BLaER1 treated with 17β-estradiol and CSF1 and Interleukin-3, amounts not matched to agents 10 nM and 100 nM (cell line): ENCODE results near the gene GDF2.

Source experiments
- H3K27ac ChIP-seq, 11 experiments: shearing (Covaris generic); formaldehyde crosslinking; 2 replicates each; pipeline ENCODE4 v1.8.1; 2022
- H3K27me3 ChIP-seq, 11 experiments: shearing (Covaris generic); formaldehyde crosslinking; 2 replicates each; pipeline ENCODE4 v1.8.1; 2022
- H3K36me3 ChIP-seq, 11 experiments: shearing (Covaris generic); formaldehyde crosslinking; 2 replicates each; pipeline ENCODE4 v1.8.1; 2022
- H3K4me1 ChIP-seq, 10 experiments: shearing (Covaris generic); formaldehyde crosslinking; 2 replicates each; pipeline ENCODE4 v1.8.1; 2022
- H3K4me2 ChIP-seq, 11 experiments: shearing (Covaris generic); formaldehyde crosslinking; 2 replicates each; pipeline ENCODE4 v1.8.1; 2022
- H3K4me3 ChIP-seq, 10 experiments: shearing (Covaris generic); formaldehyde crosslinking; 2 replicates each; pipeline ENCODE4 v1.8.1; 2022
- H3K9ac ChIP-seq, 11 experiments: shearing (Covaris generic); formaldehyde crosslinking; 2 replicates each; pipeline ENCODE4 v1.8.1; 2022
- H3K9me3 ChIP-seq, 11 experiments: shearing (Covaris generic); formaldehyde crosslinking; replicated peaks in 1 of 11; 2 replicates each; pipeline ENCODE4 v1.8.1; 2022
- H4K20me1 ChIP-seq, 11 experiments: shearing (Covaris generic); formaldehyde crosslinking; 2 replicates each; pipeline ENCODE4 v1.8.1; 2022
- Cebpa-rat ChIP-seq, 11 experiments: shearing (Covaris generic); IDR thresholded peaks; 2 replicates each; pipeline ENCODE4 v1.8.1; 2022

GDF2 gene

GRCh38 chr10:47287805-47288204 is 34.4 kb upstream of the GDF2 start:
- Histone ChIP-seq H3K9me3 (no peaks in the 10 kb centered on the region), H3K36me3 (no peaks in the 10 kb centered on the region), H3K27ac (no peak overlapping the region), H3K4me1 (peaks cover 9 to 24% (median 20%) of the 10 kb centered on the region in 10 experiments), H3K4me3 (no peak overlapping the region), H3K4me2 (no peak overlapping the region), H4K20me1 (no peaks in the 10 kb centered on the region), H3K9ac (no peak overlapping the region), H3K27me3 (peaks cover 0 to 7% (median 0%) of the 10 kb centered on the region in 11 experiments; a peak in 1 of 22 replicates)
- TF ChIP-seq Cebpa-rat (IDR thresholded peaks at IDR 0.05): no peak

- TF ChIP-seq Cebpa-rat (IDR thresholded peaks at IDR 0.05): no peak
- H3K36me3 ChIP-seq: no peaks in the 10 kb centered on the region
- H3K27ac ChIP-seq: no peak overlapping the region
- H3K27me3 ChIP-seq: peaks cover 0 to 2% (median 0%) of the 10 kb centered on the region in 11 experiments; a peak in 1 of 22 replicates
- no peak overlapping the region for H3K9ac ChIP-seq
- no peaks in the 10 kb centered on the region for H4K20me1 ChIP-seq
- H3K4me2 ChIP-seq: no peak overlapping the region
- no peak overlapping the region for H3K4me3 ChIP-seq
- peaks cover 9 to 24% (median 20%) of the 10 kb centered on the region in 10 experiments for H3K4me1 ChIP-seq
- H3K9me3 ChIP-seq: no peaks in the 10 kb centered on the region
These were observed 34.0 kb upstream of the GDF2 start for GRCh38 chr10:47288236-47288635.

- H3K36me3 ChIP-seq: no peaks in the 10 kb centered on the region
- H3K9ac ChIP-seq: no peak overlapping the region
- H3K4me3 ChIP-seq: no peak overlapping the region
- H3K27me3 ChIP-seq: no peaks in the 10 kb centered on the region; a peak in 1 of 22 replicates
- H3K27ac ChIP-seq: no peak overlapping the region
- peaks cover 9 to 24% (median 20%) of the 10 kb centered on the region in 10 experiments for H3K4me1 ChIP-seq
- no peak for TF ChIP-seq Cebpa-rat (IDR thresholded peaks at IDR 0.05)
- no peaks in the 10 kb centered on the region for H3K9me3 ChIP-seq
- H3K4me2 ChIP-seq: no peak overlapping the region
- H4K20me1 ChIP-seq: no peaks in the 10 kb centered on the region
These were observed 33.2 kb upstream of the GDF2 start for GRCh38 chr10:47288916-47289495.

- Histone ChIP-seq H3K36me3 (no peaks in the 10 kb centered on the region), H4K20me1 (no peaks in the 10 kb centered on the region), H3K4me2 (no peak overlapping the region), H3K27me3 (peaks cover 0 to 1% (median 0%) of the 10 kb centered on the region in 11 experiments; a peak in 2 of 22 replicates), H3K4me3 (no peak overlapping the region), H3K27ac (no peak overlapping the region), H3K9me3 (no peaks in the 10 kb centered on the region), H3K4me1 (peaks cover 9 to 24% (median 20%) of the 10 kb centered on the region in 10 experiments), H3K9ac (no peak overlapping the region)
- no peak for TF ChIP-seq Cebpa-rat (IDR thresholded peaks at IDR 0.05)
These were observed 32.3 kb upstream of the GDF2 start for GRCh38 chr10:47289921-47290320.

- Histone ChIP-seq H3K9me3 (no peaks in the 10 kb centered on the region), H3K4me2 (no peak overlapping the region), H3K27me3 (peaks cover 0 to 5% (median 0%) of the 10 kb centered on the region in 11 experiments; a peak in 2 of 22 replicates), H3K27ac (no peak overlapping the region), H3K4me3 (no peak overlapping the region), H3K36me3 (no peaks in the 10 kb centered on the region), H4K20me1 (no peaks in the 10 kb centered on the region), H3K9ac (no peak overlapping the region), H3K4me1 (peaks cover 9 to 21% (median 18%) of the 10 kb centered on the region in 10 experiments)
- TF ChIP-seq Cebpa-rat (IDR thresholded peaks at IDR 0.05): no peak
These were observed 31.9 kb upstream of the GDF2 start for GRCh38 chr10:47290338-47290737.

- no peaks in the 10 kb centered on the region for H3K36me3 ChIP-seq
- TF ChIP-seq Cebpa-rat (IDR thresholded peaks at IDR 0.05): no peak
- H3K4me3 ChIP-seq: no peak overlapping the region
- H4K20me1 ChIP-seq: no peaks in the 10 kb centered on the region
- H3K4me2 ChIP-seq: no peak overlapping the region
- H3K27me3 ChIP-seq: peaks cover 0 to 17% (median 7%) of the 10 kb centered on the region in 11 experiments; a peak in 11 of 22 replicates
- H3K27ac ChIP-seq: no peak overlapping the region
- H3K9me3 ChIP-seq: no peaks in the 10 kb centered on the region
- H3K9ac ChIP-seq: no peak overlapping the region
- H3K4me1 ChIP-seq: peaks cover 3 to 10% (median 6%) of the 10 kb centered on the region in 10 experiments; a peak in 19 of 20 replicates
These were observed 30.6 kb upstream of the GDF2 start for GRCh38 chr10:47291682-47292081.

- Histone ChIP-seq H4K20me1 (no peaks in the 10 kb centered on the region), H3K27ac (no peak overlapping the region), H3K4me1 (peaks cover 0 to 7% (median 0%) of the 10 kb centered on the region in 10 experiments; a peak in 4 of 20 replicates), H3K9ac (no peak overlapping the region), H3K27me3 (peaks cover 7 to 40% (median 22%) of the 10 kb centered on the region in 11 experiments; a peak in 21 of 22 replicates), H3K9me3 (no peaks in the 10 kb centered on the region), H3K36me3 (no peaks in the 10 kb centered on the region), H3K4me3 (no peak overlapping the region), H3K4me2 (no peak overlapping the region)
- no peak for TF ChIP-seq Cebpa-rat (IDR thresholded peaks at IDR 0.05)
These were observed 28.2 kb upstream of the GDF2 start for GRCh38 chr10:47294057-47294456.

GRCh38 chr10:47294501-47294900 is 27.8 kb upstream of the GDF2 start:
- Histone ChIP-seq H3K9me3 (no peaks in the 10 kb centered on the region), H3K4me3 (no peak overlapping the region), H3K36me3 (no peaks in the 10 kb centered on the region), H3K4me1 (peaks cover 0 to 7% (median 0%) of the 10 kb centered on the region in 10 experiments; a peak in 4 of 20 replicates), H3K9ac (no peak overlapping the region), H3K4me2 (no peak overlapping the region), H4K20me1 (no peaks in the 10 kb centered on the region), H3K27ac (no peak overlapping the region), H3K27me3 (peaks cover 11 to 44% (median 26%) of the 10 kb centered on the region in 11 experiments)
- TF ChIP-seq Cebpa-rat (IDR thresholded peaks at IDR 0.05): no peak

GRCh38 chr10:47295411-47295810 is 26.8 kb upstream of the GDF2 start:
- no peak overlapping the region for H3K27ac ChIP-seq
- peaks cover 0 to 7% (median 0%) of the 10 kb centered on the region in 10 experiments; a peak in 4 of 20 replicates for H3K4me1 ChIP-seq
- H3K9me3 ChIP-seq: peaks cover 0 to 1% (median 0%) of the 10 kb centered on the region in 11 experiments; a peak in 4 of 22 replicates
- TF ChIP-seq Cebpa-rat (IDR thresholded peaks at IDR 0.05): no peak
- H3K27me3 ChIP-seq: peaks cover 20 to 53% (median 35%) of the 10 kb centered on the region in 11 experiments
- H3K9ac ChIP-seq: no peak overlapping the region
- no peaks in the 10 kb centered on the region for H3K36me3 ChIP-seq
- no peak overlapping the region for H3K4me3 ChIP-seq
- H3K4me2 ChIP-seq: no peak overlapping the region
- no peaks in the 10 kb centered on the region for H4K20me1 ChIP-seq
